Measurements from ENCODE around the gene ASB3.
"Not testable (repeated sequence)": the region's sequence is repeated elsewhere in the genome, so short reads cannot be mapped to it uniquely, and the experiment has no call there.

- not testable (repeated sequence) for TF ChIP-seq NR2F2 (IDR thresholded peaks at IDR 0.05); CTCF (IDR thresholded peaks at IDR 0.05; ENCODE audit: low read depth, low read length, missing input control); ATF3 (IDR thresholded peaks at IDR 0.05); SP1 (IDR thresholded peaks at IDR 0.05); JUND (IDR thresholded peaks at IDR 0.05); REST (IDR thresholded peaks at IDR 0.05)
Measured at GRCh38 chr2:53658474-53658873, 128.3 kb downstream of the ASB3 start.
